Measurements from ENCODE around the gene ABCD1.

GRCh38 chrX:153789654-153790053, 65.0 kb downstream of the ABCD1 start:
- TF ChIP-seq ATF3 (CRISPR knock-in tag; conservative IDR thresholded peaks at IDR 0.05) (no peak), CTCF (IDR thresholded peaks at IDR 0.05) (no peak)
